Transverse colon (tissue), 4 donors: ENCODE data around the gene ARHGAP8. TPM values are rescaled to one million over a fixed set of nuclear protein-coding genes. Genes with fewer than 3 reads are reported as not detected.

Experiments used
- DNase-seq: peaks from one replicate; pipeline ENCODE4 v3.0.0-alpha.2; 2019
- H3K27ac ChIP-seq, 4 donors: fragments of 200-600 bp; sonication (generic); 2 replicates each; pipeline ENCODE4 v1.5.1; 2016 to 2018; ENCODE audit warnings: inconsistent platforms in 4 of 4
- H3K27me3 ChIP-seq: fragments of 200-600 bp; sonication (generic); 2 replicates; pipeline ENCODE4 v1.5.1; 2017; ENCODE audit warnings: inconsistent platforms
- H3K36me3 ChIP-seq, 4 donors: fragments of 200-600 bp; sonication (generic); 2 replicates each; pipeline ENCODE4 v1.5.1; 2017 to 2019; ENCODE audit warnings: inconsistent platforms in 4 of 4
- H3K4me1 ChIP-seq, 4 donors: fragments of 200-600 bp; sonication (generic); 2 replicates each; pipeline ENCODE4 v1.5.1; 2017 to 2020; ENCODE audit warnings: inconsistent platforms in 4 of 4
- H3K4me3 ChIP-seq, 4 donors: fragments of 200-600 bp; sonication (generic); 1 replicate in 1 of 4; 2 replicates in 3 of 4; pipeline versions ENCODE4 v1.5.1 to v1.6.1; 2017 to 2019; ENCODE audit warnings: inconsistent platforms in 4 of 4
- H3K9me3 ChIP-seq, 2 donors: fragments of 200-600 bp; sonication (generic); 2 replicates each; pipeline ENCODE4 v1.5.1; 2017 to 2019; ENCODE audit warnings: inconsistent platforms in 2 of 2
- EP300 ChIP-seq: sonication (generic); formaldehyde crosslinking; IDR thresholded peaks from one replicate; pipeline ENCODE4 v1.6.1; 2017; ENCODE audit warnings: antibody characterized with exemption, low read depth
- POLR2A ChIP-seq: fragments of 450-650 bp; IDR thresholded peaks from one replicate; pipeline ENCODE4 v1.6.1; 2016; ENCODE audit warnings: antibody characterized with exemption, mild to moderate bottlenecking, moderate library complexity
- POLR2AphosphoS5 ChIP-seq, 3 donors: sonication (generic); formaldehyde crosslinking; IDR thresholded peaks; one replicate each; pipeline ENCODE4 v1.6.1; 2016; ENCODE audit warnings: antibody characterized with exemption in 3 of 3
- WGBS, 2 donors: methylation state at CpG; one replicate each; pipeline ENCODE4 v1.1.5; 2018; ENCODE audit warnings: low coverage in 1 of 2; 5-methylcytosine and 5-hydroxymethylcytosine counted together
- in situ Hi-C, 4 donors: fragments of 200-750 bp; cut with MboI; loops; one replicate each; pipeline versions ENCODE4 v1.15.0 to v1.15.1; 2017; ENCODE audit warnings: low sequenced_read_pairs in 3 of 4, low pct_ligation_motif_present in 1 of 4, low pct_unique_long_range_greater_than_20kb in 1 of 4
- intact Hi-C: fragments of 100-400 bp; cut with DNase I; formaldehyde crosslinking; loops from one replicate; pipeline ENCODE4 v1.15.1; 2023; ENCODE audit warnings: low total_unique reads
- total RNA-seq, 4 donors: library from RNA; depleted of rRNA; stranded (reverse); fragments of >200 nt; gene quantifications; one replicate each; pipeline ENCODE4 v1.1.0, GENCODE V29; 2016
- TF ChIP-seq, protein P1 (sequence below), 5 experiments: fragments of 200-600 bp in 3 of 5; fragments of 450-650 bp in 2 of 5; sonication (generic) in 3 of 5; IDR thresholded peaks; 1 replicate in 2 of 5; 2 replicates in 3 of 5; pipeline ENCODE4 v1.5.1; 2016 to 2017; ENCODE audit warnings: antibody characterized with exemption in 5 of 5, inconsistent platforms in 3 of 5, mild to moderate bottlenecking in 2 of 5, moderate library complexity in 1 of 5

Gene ARHGAP8
- total RNA-seq, 4 donors from 2014 or later, result 28.6 to 51.5 (median 31.5) TPM

- Histone ChIP-seq H3K27ac (no peak overlapping the region), H3K36me3 (no peaks in the 10 kb centered on the region), H3K27me3 (no peaks in the 10 kb centered on the region), H3K4me3 (no peak overlapping the region), H3K9me3 (no peaks in the 10 kb centered on the region), H3K4me1 (peaks cover 0 to 17% (median 6%) of the 10 kb centered on the region in 4 donors)
- in situ Hi-C loops (no loop called here), intact Hi-C loops (no loop called here)
- TF ChIP-seq POLR2AphosphoS5 (IDR thresholded peaks at IDR 0.05) (no peak), EP300 (no peak), POLR2A (no peak)
- TF ChIP-seq, protein P1, sequence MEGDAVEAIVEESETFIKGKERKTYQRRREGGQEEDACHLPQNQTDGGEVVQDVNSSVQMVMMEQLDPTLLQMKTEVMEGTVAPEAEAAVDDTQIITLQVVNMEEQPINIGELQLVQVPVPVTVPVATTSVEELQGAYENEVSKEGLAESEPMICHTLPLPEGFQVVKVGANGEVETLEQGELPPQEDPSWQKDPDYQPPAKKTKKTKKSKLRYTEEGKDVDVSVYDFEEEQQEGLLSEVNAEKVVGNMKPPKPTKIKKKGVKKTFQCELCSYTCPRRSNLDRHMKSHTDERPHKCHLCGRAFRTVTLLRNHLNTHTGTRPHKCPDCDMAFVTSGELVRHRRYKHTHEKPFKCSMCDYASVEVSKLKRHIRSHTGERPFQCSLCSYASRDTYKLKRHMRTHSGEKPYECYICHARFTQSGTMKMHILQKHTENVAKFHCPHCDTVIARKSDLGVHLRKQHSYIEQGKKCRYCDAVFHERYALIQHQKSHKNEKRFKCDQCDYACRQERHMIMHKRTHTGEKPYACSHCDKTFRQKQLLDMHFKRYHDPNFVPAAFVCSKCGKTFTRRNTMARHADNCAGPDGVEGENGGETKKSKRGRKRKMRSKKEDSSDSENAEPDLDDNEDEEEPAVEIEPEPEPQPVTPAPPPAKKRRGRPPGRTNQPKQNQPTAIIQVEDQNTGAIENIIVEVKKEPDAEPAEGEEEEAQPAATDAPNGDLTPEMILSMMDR (IDR thresholded peaks at IDR 0.05), result no peak
- WGBS, 2 donors, result no CpG with 5 or more reads among the region's 11 CpGs
- no peak for DNase-seq
Measured at GRCh38 chr22:44726439-44726838, 25.9 kb upstream of the ARHGAP8 start.

DNA sequence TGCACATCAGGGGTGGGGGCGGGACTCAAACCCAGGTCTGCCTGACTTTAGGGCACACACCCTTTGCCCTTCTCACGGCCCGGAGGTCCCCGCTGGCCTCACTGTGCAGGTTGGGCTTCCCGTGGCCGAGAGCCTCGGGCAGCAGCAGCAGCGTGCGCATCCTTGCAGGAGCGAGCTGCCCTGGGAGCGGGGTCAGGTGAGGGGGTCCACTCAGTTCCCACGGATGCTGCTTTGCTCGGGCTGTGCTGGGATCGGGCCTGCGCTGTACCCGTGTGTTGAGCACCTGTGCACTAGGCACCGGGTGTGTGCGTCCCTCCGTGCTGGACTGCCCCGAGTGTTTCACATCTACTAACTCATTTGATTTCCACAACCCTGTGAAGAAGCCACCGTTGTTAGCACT is 25.2 kb upstream of the ARHGAP8 start:
- intact Hi-C loops (no loop called here), in situ Hi-C loops (no loop called here)
- Histone ChIP-seq H3K27me3 (no peaks in the 10 kb centered on the region), H3K9me3 (no peaks in the 10 kb centered on the region), H3K4me1 (peaks cover 0 to 17% (median 6%) of the 10 kb centered on the region in 4 donors), H3K4me3 (no peak overlapping the region), H3K27ac (no peak overlapping the region), H3K36me3 (no peaks in the 10 kb centered on the region)
- DNase-seq, result no peak
- TF ChIP-seq EP300, result no peak
- TF ChIP-seq POLR2AphosphoS5 (IDR thresholded peaks at IDR 0.05), result no peak
- TF ChIP-seq POLR2A, result no peak
- TF ChIP-seq, protein P1 (IDR thresholded peaks at IDR 0.05), result no peak
- 96 to 100% methylated on average over 1 to 16 of the region's 21 CpGs for WGBS, 2 donors

DNA sequence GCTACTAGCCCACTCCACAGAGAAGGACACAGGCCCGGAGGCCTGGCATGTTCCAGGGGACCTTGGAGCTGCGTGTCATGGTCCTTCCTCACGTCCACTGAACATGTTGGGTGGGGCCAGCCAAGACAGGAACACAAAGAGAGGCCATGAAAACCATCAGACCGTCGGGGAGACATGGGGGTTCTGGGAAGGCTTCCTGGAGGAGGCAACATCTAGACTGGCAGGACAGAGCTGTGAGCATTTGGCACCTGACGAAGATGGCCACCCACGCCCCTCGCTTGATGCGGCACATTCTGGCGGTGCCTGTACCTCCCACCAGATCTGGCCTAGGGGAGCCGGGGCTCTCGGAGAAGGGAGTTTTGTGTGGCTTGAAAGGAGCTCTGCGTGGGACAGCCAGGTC is 24.7 kb upstream of the ARHGAP8 start:
- H3K4me1 ChIP-seq, result peaks cover 0 to 17% (median 6%) of the 10 kb centered on the region in 4 donors
- H3K4me3 ChIP-seq, result no peak overlapping the region
- no peaks in the 10 kb centered on the region for H3K9me3 ChIP-seq
- intact Hi-C loops, result no loop called here
- H3K27ac ChIP-seq, result no peak overlapping the region
- DNase-seq, result no peak
- H3K36me3 ChIP-seq, result no peaks in the 10 kb centered on the region
- TF ChIP-seq POLR2A (no peak), EP300 (no peak), POLR2AphosphoS5 (IDR thresholded peaks at IDR 0.05) (no peak)
- TF ChIP-seq, protein P1 (IDR thresholded peaks at IDR 0.05), result no peak
- no peaks in the 10 kb centered on the region for H3K27me3 ChIP-seq
- WGBS, 2 donors, result 86% methylated on average over 13 of the region's 13 CpGs; no CpG with 5 or more reads in 1 of the 2 donors
- in situ Hi-C loops, result no loop called here

- H3K9me3 ChIP-seq, result no peaks in the 10 kb centered on the region
- TF ChIP-seq POLR2A (no peak), POLR2AphosphoS5 (IDR thresholded peaks at IDR 0.05) (no peak), EP300 (no peak)
- TF ChIP-seq, protein P1 (IDR thresholded peaks at IDR 0.05), result no peak
- no peak for DNase-seq
- H3K4me1 ChIP-seq, result peaks cover 0 to 17% (median 6%) of the 10 kb centered on the region in 4 donors
- in situ Hi-C loops, result no loop called here
- intact Hi-C loops, result no loop called here
- H3K27me3 ChIP-seq, result no peaks in the 10 kb centered on the region
- WGBS, 2 donors, result 66% methylated on average over 20 of the region's 21 CpGs; no CpG with 5 or more reads in 1 of the 2 donors
- peak overlapping the region; percentile 45 to 72 (median 60) for H3K27ac ChIP-seq
- no peaks in the 10 kb centered on the region for H3K36me3 ChIP-seq
- H3K4me3 ChIP-seq, result no peak overlapping the region
Measured at GRCh38 chr22:44728761-44729324, 23.5 kb upstream of the ARHGAP8 start.
